GM21447 (cell line): Measurements from ENCODE around the gene RFPL4AL1.
"Not testable (repeated sequence)": the region's sequence is repeated elsewhere in the genome, so short reads cannot be mapped to it uniquely, and the experiment has no call there.

ENCODE experiments used
- ATAC-seq: cut with Tn5 transposase; IDR thresholded peaks from one replicate; pipeline ENCODE4 v1.9.1; 2021; ENCODE audit not compliant: unreplicated experiment

The RFPL4AL1 gene

GRCh38 chr19:55768818-55769217 lies at the start of gene RFPL4AL1:
Gene RFPL4AL1, plus strand, starts transcription at chr19:55769118. Its CDS starts 2,687 bp downstream, at chr19:55771805.
- not testable (repeated sequence) for ATAC-seq

GRCh38 chr19:55720214-55720746 lies 48.6 kb upstream of the RFPL4AL1 start:
- ATAC-seq: no peak

DNA sequence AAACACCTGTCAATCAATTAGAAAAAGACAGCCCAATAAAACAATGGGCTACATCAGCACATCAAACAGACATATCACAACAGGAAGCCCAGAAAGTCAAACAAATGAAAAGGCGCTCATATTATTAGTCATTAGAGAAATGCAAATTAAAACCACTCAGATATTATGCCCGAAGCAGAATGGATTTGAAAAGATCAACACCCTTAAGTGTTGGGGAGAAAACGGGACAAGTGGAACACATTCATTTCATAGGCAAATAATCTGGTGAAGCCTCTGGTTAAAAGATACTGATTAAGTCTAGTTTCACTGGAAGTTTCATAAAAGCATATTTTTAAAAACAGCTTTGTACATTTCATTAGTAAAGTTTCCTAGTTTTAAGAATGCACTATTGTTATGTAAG lies 48.1 kb upstream of the RFPL4AL1 start:
- ATAC-seq: no peak

DNA sequence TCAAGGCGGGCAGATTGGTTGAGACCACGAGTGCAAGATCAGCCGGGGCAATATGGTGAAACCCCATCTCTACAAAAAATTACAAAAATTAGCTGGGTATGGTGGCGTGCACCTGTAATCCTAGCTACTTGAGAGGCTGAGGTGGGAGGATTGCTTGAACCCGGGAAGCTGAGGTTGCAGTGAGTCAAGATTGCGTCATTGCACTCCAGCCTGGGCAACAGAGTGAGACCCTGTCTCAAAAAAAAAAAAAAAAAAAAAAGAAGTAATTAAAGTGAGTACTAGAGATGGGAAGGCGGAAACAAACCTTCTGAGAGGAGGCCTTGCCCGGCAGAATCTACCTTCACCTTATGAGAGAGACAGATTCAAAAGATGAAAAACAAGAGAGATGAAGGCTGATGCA lies 45.4 kb upstream of the RFPL4AL1 start:
- no peak for ATAC-seq

DNA sequence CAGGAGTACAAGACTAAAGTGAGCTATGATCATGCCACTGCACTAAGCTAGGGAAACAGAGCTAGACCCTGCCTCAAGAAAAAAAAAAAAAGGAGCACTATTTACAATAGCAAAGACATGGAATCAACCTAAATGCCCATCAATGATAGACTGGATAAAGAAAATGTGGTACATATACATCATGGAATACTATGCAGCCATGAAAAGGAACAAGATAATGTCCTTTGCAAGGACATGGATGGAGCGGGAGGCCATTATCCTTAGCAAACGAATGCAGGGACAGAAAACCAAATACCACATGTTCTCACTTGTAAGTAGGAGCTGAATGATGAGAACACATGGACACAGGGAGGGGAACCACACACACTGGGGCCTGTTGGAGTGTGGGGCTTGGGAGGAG lies 38.5 kb upstream of the RFPL4AL1 start:
- not testable (repeated sequence) for ATAC-seq

DNA sequence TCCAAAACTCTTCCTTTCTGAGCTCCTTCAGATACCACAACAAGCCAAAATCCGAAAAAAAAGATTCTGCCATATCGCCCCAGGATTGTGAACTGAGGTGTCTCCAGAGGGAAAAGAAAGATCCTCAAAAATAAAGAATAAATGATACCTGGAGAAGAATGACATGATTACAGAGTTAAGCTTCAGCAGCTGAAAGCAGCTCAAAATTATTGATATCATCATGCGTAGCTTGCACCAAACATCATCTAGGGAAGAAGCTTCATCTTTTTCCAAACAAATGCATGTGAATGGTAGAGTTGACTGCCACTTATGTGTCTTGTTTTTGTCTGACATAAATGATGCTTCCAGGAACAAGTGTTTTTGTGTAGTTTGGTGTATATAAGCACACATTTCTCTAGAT lies 30.6 kb upstream of the RFPL4AL1 start, which contains the start of gene NLRP9:
NLRP9 (minus strand) TSS at position 101 of the 400 bp plus-strand sequence; CDS start at position 73, 28 bp downstream.
- ATAC-seq: no peak

- no peak for ATAC-seq
Observed at GRCh38 chr19:55750715-55751114, 18.2 kb upstream of the RFPL4AL1 start.

DNA sequence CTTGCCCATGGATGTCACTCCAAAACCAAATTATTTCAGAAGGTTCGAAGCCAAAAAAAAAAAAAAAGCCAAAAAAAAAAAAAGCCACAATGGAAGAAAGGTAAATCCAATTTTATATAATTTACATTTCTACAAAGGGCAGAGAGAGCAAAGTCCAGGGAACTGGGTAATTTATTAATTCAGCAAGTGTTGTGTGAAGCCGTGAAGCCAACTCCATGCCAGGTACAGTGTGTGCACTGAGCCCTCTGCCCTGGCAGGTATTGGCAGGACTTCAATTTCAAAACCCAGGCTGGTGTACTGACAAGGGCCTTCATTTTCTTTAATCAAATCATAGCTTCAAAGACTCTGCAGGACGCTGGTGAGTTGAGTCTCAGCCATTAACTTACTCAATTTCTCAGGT lies 15.5 kb upstream of the RFPL4AL1 start:
- ATAC-seq: no peak

DNA sequence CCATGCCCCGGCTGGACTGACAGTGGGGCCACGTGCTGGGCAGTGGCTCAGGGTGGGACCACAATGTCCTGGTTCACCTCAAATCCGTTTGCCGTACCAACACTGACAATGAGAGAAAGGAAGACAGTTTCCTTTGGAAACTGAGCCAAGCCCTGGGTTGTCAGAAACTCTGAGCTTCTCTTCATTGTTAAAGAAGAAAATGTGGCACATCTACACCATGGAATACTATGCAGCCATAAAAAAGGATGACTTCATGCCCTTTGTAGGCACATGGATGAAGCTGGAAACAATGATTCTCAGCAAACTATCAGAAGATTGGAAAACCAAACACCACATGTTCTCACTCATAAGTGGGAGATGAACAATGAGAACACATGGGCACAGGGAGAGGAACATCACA lies 12.1 kb upstream of the RFPL4AL1 start:
- ATAC-seq: not testable (repeated sequence)

GRCh38 chr19:55758797-55759196 lies 10.1 kb upstream of the RFPL4AL1 start, which contains the start of gene RFPL4A:
Gene RFPL4A, plus strand, starts transcription at chr19:55759097. Its CDS starts 2,704 bp downstream, at chr19:55761801.
- not testable (repeated sequence) for ATAC-seq

GRCh38 chr19:55766466-55766865 lies 2.5 kb upstream of the RFPL4AL1 start:
- no peak for ATAC-seq

DNA sequence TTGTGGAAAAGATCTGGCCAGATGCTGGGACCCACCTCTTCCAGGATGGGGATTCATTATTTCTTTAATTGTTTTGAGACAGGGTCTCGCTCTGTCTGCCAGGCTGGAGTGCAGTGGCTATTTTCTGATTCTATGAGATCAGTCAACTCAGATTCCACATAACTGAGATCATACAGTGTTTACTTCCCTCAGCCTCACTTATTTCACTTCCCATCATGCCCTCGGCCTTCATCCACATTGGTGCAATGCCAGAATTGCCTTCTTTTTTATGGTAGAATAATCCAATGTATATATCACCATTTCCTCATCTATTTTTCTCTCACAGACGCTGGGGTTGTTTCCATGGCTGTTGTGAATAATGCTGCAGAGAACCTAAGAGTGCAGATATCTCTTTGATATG lies 714 bp downstream of the RFPL4AL1 start:
- ATAC-seq: not testable (repeated sequence)

- no peak for ATAC-seq
Observed at GRCh38 chr19:55777528-55777927, 8.6 kb downstream of the RFPL4AL1 start.

DNA sequence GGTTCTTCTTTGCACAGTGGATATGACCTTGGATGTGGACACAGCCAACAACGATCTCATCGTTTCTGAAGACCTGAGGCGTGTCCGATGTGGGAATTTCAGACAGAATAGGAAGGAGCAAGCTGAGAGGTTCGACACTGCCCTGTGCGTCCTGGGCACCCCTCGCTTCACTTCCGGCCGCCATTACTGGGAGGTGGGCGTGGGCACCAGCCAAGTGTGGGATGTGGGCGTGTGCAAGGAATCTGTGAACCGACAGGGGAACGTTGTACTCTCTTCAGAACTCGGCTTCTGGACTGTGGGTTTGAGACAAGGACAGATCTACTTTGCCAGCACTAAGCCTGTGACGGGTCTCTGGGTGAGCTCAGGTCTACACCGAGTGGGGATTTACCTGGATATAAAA lies 9.4 kb downstream of the RFPL4AL1 start:
- ATAC-seq: no peak

- ATAC-seq: no peak
Observed at GRCh38 chr19:55781112-55781511, 12.2 kb downstream of the RFPL4AL1 start.

GRCh38 chr19:55795021-55795420 lies 26.1 kb downstream of the RFPL4AL1 start:
- no peak for ATAC-seq

GRCh38 chr19:55801416-55801815 lies 32.5 kb downstream of the RFPL4AL1 start:
- ATAC-seq: no peak

GRCh38 chr19:55802281-55802680 lies 33.4 kb downstream of the RFPL4AL1 start:
- ATAC-seq: no peak

GRCh38 chr19:55809381-55810058 lies 40.6 kb downstream of the RFPL4AL1 start:
- no peak for ATAC-seq

GRCh38 chr19:55811340-55811739 lies 42.4 kb downstream of the RFPL4AL1 start:
- ATAC-seq: no peak

DNA sequence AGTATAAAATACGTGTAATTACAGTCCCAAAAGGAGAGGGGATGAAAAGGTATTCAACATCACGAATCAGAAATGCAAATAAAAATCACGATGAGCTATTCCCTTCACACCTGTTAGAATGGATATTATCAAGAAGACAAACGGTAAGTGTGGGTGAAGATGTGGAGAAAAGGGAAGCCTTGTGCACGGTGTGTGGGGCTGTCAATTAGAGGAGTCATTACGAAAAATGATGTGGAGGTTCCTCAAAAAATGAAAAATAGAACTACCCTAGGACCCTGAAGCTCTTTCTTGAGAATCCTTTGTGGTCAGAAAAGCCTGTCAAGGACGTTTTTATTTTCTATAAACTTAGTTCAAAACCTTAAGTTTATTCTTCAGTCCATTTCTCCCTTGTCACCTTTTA lies 43.5 kb downstream of the RFPL4AL1 start:
- ATAC-seq: no peak

DNA sequence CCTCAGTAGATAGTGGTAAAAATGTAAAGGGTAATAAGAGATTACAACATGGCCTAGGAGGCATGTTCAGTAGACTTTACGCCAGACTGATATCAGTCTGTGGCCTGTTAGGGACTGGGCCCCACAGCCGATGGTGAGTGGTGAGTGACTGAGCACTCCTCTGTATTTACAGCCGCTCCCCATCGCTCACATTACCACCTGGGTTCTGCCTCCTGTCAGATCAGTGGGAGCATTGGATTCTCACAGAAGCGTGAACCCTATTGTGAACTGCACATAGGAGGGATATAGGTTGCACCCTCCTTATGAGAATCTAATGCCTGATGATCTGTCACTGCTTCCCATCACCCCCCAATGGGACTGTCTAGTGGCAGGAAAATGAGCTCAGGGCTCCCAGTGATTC lies 45.0 kb downstream of the RFPL4AL1 start:
- ATAC-seq: no peak

DNA sequence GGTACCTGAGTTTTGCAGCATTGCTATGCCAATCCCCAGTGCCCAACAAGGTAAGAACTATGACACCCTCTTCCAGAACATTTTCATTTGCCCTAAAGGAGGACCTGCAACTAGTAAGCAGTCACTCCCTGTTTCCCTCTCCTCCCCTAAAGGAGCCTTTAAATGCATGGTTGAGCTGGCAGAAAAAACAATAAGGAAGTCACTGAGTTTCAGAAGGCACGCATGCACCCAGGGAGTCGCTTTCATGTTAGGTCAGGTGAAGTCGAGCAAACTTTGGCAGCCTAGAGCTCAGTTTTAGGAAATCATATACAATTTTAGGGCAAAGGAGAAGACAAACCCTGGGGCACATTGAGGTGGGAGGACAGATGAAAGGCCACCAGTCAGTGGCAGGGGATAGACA lies 51.1 kb downstream of the RFPL4AL1 start:
- ATAC-seq: no peak
